Tibial artery (tissue), 4 donors: Measurements from ENCODE around the gene COL15A1.

Experiments used
- DNase-seq, 2 donors: peaks; one replicate each; pipeline ENCODE4 v3.0.0-alpha.2; 2019
- H3K27ac ChIP-seq, 2 donors: fragments of 200-600 bp; sonication (generic) in 1 of 2; 1 replicate in 1 of 2; 2 replicates in 1 of 2; pipeline ENCODE4 v1.5.1; 2018 to 2019; ENCODE audit warnings: mild to moderate bottlenecking in 1 of 2
- H3K27me3 ChIP-seq, 2 donors: fragments of 200-600 bp; sonication (generic) in 1 of 2; one replicate each; pipeline versions ENCODE4 v1.5.1 to v1.6.0; 2016 to 2019
- H3K36me3 ChIP-seq, 3 donors: fragments of 200-600 bp; sonication (generic) in 2 of 3; one replicate each; pipeline ENCODE4 v1.5.1; 2016 to 2019; ENCODE audit warnings: mild to moderate bottlenecking in 2 of 3
- H3K4me1 ChIP-seq, 4 donors: fragments of 200-600 bp; sonication (generic) in 2 of 4; 1 replicate in 3 of 4; 2 replicates in 1 of 4; pipeline ENCODE4 v1.5.1; 2016 to 2019
- H3K4me3 ChIP-seq, 2 donors: fragments of 200-600 bp; sonication (generic) in 1 of 2; 1 replicate in 1 of 2; 2 replicates in 1 of 2; pipeline ENCODE4 v1.5.1; 2018 to 2019; ENCODE audit warnings: mild to moderate bottlenecking in 2 of 2
- H3K9me3 ChIP-seq, 3 donors: fragments of 200-600 bp; sonication (generic) in 1 of 3; one replicate each; pipeline ENCODE4 v1.5.1; 2016 to 2019
- intact Hi-C: fragments of 100-400 bp; cut with DNase I; formaldehyde crosslinking; loops from one replicate; pipeline ENCODE4 v1.15.0; 2023; ENCODE audit warnings: low total_unique reads
- TF ChIP-seq, protein P1 (sequence below), 2 experiments: fragments of 200-600 bp in 1 of 2; fragments of 450-650 bp in 1 of 2; IDR thresholded peaks; one replicate each; pipeline ENCODE4 v1.5.1; 2017 to 2019; ENCODE audit warnings: antibody characterized with exemption in 2 of 2, mild to moderate bottlenecking in 1 of 2, moderate library complexity in 1 of 2

COL15A1 gene

DNA sequence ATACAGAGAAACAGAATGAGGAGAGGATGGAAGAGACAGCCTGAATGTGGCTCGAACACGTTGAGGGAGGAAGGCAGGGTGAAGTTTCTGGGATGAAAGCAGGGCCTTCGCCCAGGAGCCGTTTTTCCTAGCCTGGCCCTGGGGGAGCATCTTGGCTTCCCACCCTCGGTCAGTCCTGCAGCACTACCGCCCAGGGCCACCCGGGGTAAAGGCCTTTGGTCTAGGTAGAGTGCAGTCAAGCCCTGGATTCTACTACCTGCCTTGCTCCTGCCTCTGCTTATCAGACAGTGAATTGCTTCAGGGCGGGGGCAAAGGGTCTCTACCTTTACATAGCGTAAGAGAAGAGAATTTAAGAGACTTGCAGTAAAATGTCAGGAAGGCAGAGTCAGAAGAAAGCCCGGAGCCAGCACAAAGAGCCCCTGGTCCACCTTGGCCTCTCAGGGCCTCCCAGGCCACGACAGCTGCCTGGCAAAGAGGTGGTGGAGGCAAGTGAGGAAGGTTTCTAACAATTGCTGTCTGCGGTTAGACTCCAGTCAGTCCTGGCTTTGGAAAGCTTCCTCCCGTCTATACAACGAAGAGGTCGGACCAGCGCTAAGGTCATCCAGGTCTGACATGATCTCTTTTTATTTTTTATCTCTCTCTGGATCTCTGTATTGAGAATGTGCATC is 17.9 kb downstream of the COL15A1 start:
- Histone ChIP-seq H3K27ac (peak overlapping the region; percentile 77 to 85), H3K4me1 (peaks cover 6 to 93% (median 73%) of the 10 kb centered on the region in 4 donors), H3K4me3 (no peak overlapping the region), H3K36me3 (no peaks in the 10 kb centered on the region), H3K9me3 (peaks cover 0 to 6% (median 0%) of the 10 kb centered on the region in 3 donors), H3K27me3 (no peaks in the 10 kb centered on the region)
- intact Hi-C loops, result no loop called here
- DNase-seq, result peak in 1 of 2 donors; percentile 56
- TF ChIP-seq, protein P1, sequence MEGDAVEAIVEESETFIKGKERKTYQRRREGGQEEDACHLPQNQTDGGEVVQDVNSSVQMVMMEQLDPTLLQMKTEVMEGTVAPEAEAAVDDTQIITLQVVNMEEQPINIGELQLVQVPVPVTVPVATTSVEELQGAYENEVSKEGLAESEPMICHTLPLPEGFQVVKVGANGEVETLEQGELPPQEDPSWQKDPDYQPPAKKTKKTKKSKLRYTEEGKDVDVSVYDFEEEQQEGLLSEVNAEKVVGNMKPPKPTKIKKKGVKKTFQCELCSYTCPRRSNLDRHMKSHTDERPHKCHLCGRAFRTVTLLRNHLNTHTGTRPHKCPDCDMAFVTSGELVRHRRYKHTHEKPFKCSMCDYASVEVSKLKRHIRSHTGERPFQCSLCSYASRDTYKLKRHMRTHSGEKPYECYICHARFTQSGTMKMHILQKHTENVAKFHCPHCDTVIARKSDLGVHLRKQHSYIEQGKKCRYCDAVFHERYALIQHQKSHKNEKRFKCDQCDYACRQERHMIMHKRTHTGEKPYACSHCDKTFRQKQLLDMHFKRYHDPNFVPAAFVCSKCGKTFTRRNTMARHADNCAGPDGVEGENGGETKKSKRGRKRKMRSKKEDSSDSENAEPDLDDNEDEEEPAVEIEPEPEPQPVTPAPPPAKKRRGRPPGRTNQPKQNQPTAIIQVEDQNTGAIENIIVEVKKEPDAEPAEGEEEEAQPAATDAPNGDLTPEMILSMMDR (IDR thresholded peaks at IDR 0.05), result no peak

DNA sequence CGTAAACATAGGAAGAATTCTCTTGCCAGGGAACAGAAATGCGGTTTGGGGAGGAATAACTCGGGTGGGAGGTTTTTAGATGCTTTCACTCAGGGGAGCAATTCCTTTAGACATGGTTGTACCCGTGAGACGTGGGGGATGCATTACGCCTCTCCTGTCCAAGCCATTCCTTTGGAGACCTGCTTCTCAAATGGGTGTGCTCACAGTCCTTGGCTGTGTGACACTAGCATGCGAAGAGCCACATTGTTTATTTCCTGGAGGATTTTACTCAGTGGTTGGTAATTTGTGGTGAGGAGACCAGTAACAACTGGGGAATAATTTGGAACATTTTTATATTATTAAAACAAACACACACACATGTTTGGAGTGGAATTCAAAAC is 18.5 kb downstream of the COL15A1 start:
- Histone ChIP-seq H3K27ac (peak overlapping the region; percentile 77 to 85), H3K4me1 (peaks cover 6 to 96% (median 75%) of the 10 kb centered on the region in 4 donors), H3K36me3 (no peaks in the 10 kb centered on the region), H3K9me3 (peaks cover 0 to 3% (median 0%) of the 10 kb centered on the region in 3 donors), H3K4me3 (no peak overlapping the region), H3K27me3 (no peaks in the 10 kb centered on the region)
- intact Hi-C loops, result no loop called here
- TF ChIP-seq, protein P1 (IDR thresholded peaks at IDR 0.05), result no peak
- DNase-seq, result no peak

- Histone ChIP-seq H3K27ac (peak overlapping the region; percentile 77 to 85), H3K36me3 (no peaks in the 10 kb centered on the region), H3K4me1 (peaks cover 3 to 97% (median 78%) of the 10 kb centered on the region in 4 donors), H3K27me3 (no peaks in the 10 kb centered on the region), H3K9me3 (no peaks in the 10 kb centered on the region), H3K4me3 (no peak overlapping the region)
- TF ChIP-seq, protein P1 (IDR thresholded peaks at IDR 0.05), result no peak
- intact Hi-C loops, result no loop called here
- DNase-seq, result no peak
Observed at GRCh38 chr9:98962861-98963260, 19.2 kb downstream of the COL15A1 start.

- Histone ChIP-seq H3K4me3 (no peak overlapping the region), H3K4me1 (peaks cover 0 to 88% (median 76%) of the 10 kb centered on the region in 4 donors), H3K27ac (peak overlapping the region; percentile 77 to 85), H3K9me3 (no peaks in the 10 kb centered on the region), H3K27me3 (no peaks in the 10 kb centered on the region), H3K36me3 (no peaks in the 10 kb centered on the region)
- intact Hi-C loops, result no loop called here
- TF ChIP-seq, protein P1 (IDR thresholded peaks at IDR 0.05), result no peak
- peak in 1 of 2 donors; percentile 58 for DNase-seq
Observed at GRCh38 chr9:98964201-98964600, 20.5 kb downstream of the COL15A1 start.

- intact Hi-C loops, result no loop called here
- no peaks in the 10 kb centered on the region for H3K27me3 ChIP-seq
- H3K9me3 ChIP-seq, result no peaks in the 10 kb centered on the region
- peak overlapping the region; percentile 77 to 85 for H3K27ac ChIP-seq
- H3K36me3 ChIP-seq, result no peaks in the 10 kb centered on the region
- peak; percentile 44 to 85 for DNase-seq
- H3K4me1 ChIP-seq, result peaks cover 0 to 80% (median 69%) of the 10 kb centered on the region in 4 donors
- peak overlapping the region in 1 of 2 donors; percentile 18 for H3K4me3 ChIP-seq
- TF ChIP-seq, protein P1 (IDR thresholded peaks at IDR 0.05), result no peak
Observed at GRCh38 chr9:98964911-98965336, 21.2 kb downstream of the COL15A1 start.
